GM20431 (cell line): ENCODE results near the gene SRP14.

ENCODE experiments used
- in situ Hi-C: fragments of 300-500 bp; cut with MseI, MboI; formaldehyde crosslinking; loops from one replicate; pipeline ENCODE4 v1.15.0; 2020; ENCODE audit warnings: low sequenced_read_pairs; ENCODE audit not compliant: unreplicated experiment

Gene SRP14

GRCh38 chr15:40052604-40053003 is 13.6 kb upstream of the SRP14 start:
- in situ Hi-C loops = no loop called here

GRCh38 chr15:40051616-40052415 is 12.8 kb upstream of the SRP14 start:
- in situ Hi-C loops = no loop called here

- in situ Hi-C loops = no loop called here
Observed at GRCh38 chr15:40050788-40051470, 11.9 kb upstream of the SRP14 start.

- in situ Hi-C loops = loop anchor here (10.0 to 25.0 kb wide), 3 partner anchors 66 to 213 kb away; no protein-coding TSS in a partner anchor
Observed at GRCh38 chr15:40048926-40049475, 10.0 kb upstream of the SRP14 start.

- in situ Hi-C loops = loop anchor here (10.0 to 25.0 kb wide), 3 partner anchors 66 to 214 kb away; no protein-coding TSS in a partner anchor
Observed at GRCh38 chr15:40048211-40048792, 9.3 kb upstream of the SRP14 start.

DNA sequence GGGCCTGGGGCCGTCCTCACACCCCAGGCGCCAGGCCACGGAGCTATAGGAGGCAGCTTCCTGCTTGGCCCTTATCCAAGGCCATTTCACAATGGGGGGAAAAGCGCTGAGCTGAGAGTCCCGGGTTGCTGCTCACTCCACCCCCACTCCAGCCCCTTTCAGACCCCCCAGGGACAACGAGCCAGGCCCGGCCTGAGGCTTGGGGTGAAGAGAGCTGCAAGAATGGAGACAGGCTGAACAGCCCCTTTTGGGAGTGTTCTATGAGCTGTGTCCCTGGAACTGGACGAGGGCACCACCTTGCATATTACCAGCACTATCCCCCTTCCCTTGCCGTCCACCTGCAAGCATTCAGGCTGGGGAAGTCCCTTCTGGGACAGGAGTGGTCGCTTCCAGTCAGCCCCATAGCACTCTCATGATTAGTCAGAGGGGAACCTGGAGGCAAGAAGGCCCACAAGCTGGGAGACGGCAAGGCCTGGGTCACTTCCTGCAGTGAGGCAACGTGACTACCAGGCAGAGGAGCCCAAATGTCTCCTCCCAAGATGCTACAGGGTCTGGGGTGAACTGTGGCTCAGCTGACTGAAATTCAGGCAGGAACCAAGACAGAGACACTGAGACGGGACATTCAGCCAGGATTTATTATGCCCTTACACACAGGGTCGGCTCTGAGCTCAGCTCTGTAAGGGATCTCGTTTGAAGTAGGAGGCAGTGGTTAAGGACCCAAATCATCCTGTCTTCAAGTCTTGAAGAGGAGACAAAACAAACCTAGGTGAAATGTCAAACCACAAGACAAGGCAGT is 8.6 kb upstream of the SRP14 start:
- in situ Hi-C loops = loop anchor here (10.0 to 25.0 kb wide), 3 partner anchors 67 to 215 kb away; no protein-coding TSS in a partner anchor

DNA sequence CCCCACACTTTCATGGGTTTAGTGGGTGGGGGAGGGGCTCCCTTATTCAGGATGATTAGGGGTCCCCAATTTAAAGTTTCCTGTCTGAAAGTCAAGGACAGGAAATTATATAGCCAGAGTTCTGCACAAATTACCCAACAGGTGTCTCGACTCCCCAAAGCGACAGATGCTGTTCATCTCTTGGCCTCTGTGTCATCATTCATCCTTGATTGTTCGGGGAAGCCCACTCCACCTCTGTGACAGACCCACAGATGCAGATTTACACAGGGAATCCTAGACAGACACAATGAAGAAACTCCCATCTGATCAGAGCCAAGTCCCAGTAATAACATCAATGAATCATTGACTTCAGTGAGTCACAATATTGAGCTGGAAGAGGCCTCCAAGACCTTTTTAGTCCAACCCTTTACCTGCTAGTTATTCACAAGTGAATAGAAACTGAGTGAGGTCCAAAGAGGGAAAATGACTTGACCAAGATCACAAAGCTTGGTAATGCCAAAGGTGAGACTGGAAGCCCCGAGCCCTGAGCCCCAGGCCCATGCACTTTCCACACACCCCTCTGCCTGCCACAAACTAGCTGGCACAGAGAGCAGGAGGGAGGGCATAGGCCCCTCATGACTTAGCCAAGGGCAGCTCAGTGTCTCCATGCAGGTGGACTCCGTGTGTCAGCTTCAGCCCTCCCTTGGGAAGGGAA is 7.9 kb upstream of the SRP14 start:
- in situ Hi-C loops = loop anchor here (10.0 to 25.0 kb wide), 3 partner anchors 68 to 215 kb away; no protein-coding TSS in a partner anchor

GRCh38 chr15:40045572-40046217 is 6.7 kb upstream of the SRP14 start:
- in situ Hi-C loops = loop anchor here (10.0 to 25.0 kb wide), 3 partner anchors 69 to 217 kb away; no protein-coding TSS in a partner anchor

DNA sequence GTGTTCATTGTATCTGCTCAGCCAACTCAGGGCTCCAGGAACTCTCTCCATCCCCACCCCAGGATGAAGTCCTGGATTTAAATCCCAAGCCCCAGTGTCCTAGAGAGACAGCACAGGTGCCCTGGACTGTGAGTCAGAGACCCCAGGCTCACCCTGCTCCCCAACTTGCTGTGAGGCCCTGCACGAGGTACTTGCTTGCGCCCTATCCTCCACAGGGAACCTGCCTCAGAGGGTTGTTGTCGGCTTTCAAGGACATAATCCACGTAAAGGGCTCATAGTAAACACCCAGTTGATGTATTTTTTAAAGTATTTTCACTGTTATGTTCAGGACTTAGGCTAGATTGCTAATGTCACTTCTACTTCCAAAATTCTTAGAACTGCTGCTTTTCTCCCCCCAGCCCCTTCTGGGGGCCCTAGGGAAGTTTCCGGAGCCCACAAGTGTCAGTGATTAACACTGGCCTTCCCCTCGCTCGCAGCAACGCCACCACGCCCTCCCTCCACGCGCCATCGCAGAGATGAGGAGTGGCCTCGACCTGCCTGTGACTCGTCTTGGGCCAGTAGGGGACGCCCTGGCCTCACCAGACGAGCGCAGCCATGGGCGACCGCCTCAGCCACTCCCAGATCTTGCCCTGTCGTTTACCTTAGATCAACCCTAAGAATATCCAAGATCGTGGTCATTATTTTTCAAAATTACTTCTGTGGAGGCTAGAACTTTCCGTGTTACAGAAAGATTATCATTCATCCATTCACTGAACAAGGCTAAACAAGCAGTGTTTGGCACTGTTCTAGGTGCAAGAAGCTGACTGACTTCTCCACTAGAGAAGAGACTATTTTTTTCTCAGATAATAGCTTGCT is 6.0 kb upstream of the SRP14 start:
- in situ Hi-C loops = loop anchor here (10.0 to 25.0 kb wide), 3 partner anchors 70 to 217 kb away; no protein-coding TSS in a partner anchor

DNA sequence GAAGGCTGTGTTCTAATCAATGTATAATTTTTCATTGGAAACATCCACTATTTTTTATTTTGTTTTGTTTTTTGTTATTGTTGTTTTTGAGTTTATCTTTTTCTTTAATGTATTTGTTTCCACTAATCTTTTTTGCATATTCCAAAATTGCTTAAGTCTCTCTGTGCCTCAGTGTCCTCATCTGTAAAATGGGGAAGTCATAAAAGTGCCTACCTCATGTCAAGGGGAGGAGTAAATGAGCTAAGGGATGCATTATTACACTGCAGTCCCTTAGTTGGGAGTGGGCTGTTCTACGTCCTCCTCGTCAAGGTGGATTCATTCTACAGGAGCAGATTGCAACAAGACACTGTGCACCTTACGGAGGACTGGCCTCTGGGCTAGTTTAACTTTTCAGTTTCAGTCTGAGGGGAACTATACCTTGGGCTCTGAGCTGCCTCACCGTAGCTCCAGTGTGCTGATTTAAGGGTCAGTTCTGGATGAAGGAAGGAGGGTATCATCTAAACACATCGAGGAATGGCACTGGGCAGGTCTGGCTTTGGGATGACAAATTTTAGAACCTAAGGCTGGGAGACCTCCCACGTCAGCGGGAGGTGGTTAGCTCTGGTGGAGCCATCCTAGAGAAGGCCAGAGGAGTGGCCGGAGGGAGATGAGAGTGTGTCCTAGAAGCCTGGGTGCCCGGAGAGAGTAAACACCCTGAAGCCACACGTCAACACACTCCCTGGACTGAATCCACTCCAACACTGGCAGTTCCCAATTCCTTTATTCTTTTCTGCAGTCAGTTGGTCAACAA is 5.1 kb upstream of the SRP14 start:
- in situ Hi-C loops = loop anchor here (10.0 to 25.0 kb wide), 3 partner anchors 71 to 218 kb away; no protein-coding TSS in a partner anchor

DNA sequence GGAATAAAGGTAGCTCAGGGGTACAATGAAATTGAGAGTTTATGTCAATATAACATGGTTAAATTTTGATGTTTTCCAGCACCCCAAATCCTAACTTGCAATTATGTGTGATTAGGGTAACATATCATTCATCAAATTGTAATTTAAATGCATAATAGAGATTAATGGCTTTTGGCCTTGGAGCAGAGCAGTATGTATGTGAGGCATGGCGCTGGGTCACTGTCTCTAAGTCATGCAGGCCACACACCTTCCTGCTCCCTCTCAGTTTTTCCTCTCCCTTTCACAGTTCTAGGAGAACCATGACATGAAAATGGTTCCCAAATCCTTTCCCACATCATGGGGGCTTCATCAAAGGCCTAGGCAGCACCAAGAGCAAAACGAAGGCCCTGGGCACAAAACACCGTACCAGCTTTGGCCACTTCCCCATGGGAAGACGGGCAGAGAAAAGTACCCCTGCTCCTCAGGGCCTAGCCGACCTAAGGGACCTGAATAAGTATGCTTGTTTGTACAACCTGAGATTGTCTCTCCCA is 3.9 kb upstream of the SRP14 start:
- in situ Hi-C loops = loop anchor here (10.0 to 25.0 kb wide), 3 partner anchors 72 to 219 kb away; no protein-coding TSS in a partner anchor

GRCh38 chr15:40040770-40041169 is 1.8 kb upstream of the SRP14 start:
- in situ Hi-C loops = loop anchor here (10.0 to 25.0 kb wide), 3 partner anchors 74 to 222 kb away; no protein-coding TSS in a partner anchor

- in situ Hi-C loops = loop anchor here (10.0 to 25.0 kb wide), 3 partner anchors 75 to 222 kb away; no protein-coding TSS in a partner anchor
Observed at GRCh38 chr15:40040293-40040635, 1.3 kb upstream of the SRP14 start.

DNA sequence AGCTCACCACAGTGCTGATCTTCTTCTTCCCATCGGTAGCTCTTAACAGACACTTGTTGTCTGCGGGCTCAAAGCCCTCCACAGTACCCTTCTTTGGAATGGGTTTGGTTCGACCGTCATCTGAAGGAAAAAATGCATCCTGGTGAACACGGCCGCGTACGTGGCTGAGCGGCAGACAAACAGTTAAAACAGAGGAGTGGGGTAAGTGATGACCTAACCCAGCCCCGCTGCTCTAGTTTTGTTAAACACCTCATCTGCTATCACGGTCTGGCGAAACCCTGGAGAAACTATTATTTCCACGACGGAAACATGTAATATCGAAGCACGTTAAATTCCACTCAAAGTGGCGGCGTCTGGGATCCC is 725 bp downstream of the SRP14 start:
- in situ Hi-C loops = loop anchor here (25.0 kb wide), 2 partner anchors 149 to 224 kb away; no protein-coding TSS in a partner anchor

- in situ Hi-C loops = loop anchor here (25.0 kb wide), 2 partner anchors 150 to 225 kb away; no protein-coding TSS in a partner anchor
Observed at GRCh38 chr15:40037721-40038120, 1.3 kb downstream of the SRP14 start.

GRCh38 chr15:40035182-40035581 is 3.8 kb downstream of the SRP14 start:
- in situ Hi-C loops = loop anchor here (25.0 kb wide), 2 partner anchors 152 to 227 kb away; no protein-coding TSS in a partner anchor
